ENCODE results near the gene SMYD3.

SMYD3 gene

GRCh38 chr1:245987997-245988392, 519.1 kb downstream of the SMYD3 start:
- Histone ChIP-seq H3K4me3 (replicated peaks; ENCODE audit: low read depth, low read length) (no peak overlapping the region), H3K36me3 (ENCODE audit: control insufficient read depth, insufficient read depth, low read length) (no peaks in the 10 kb centered on the region), H3K27me3 (replicated peaks; ENCODE audit: control insufficient read depth, insufficient read depth, low read length) (no peaks in the 10 kb centered on the region)
- no peak for TF ChIP-seq CTCF (IDR thresholded peaks at IDR 0.05; ENCODE audit: insufficient read depth, low read length, poor library complexity, severe bottlenecking)
- no peak for DNase-seq (ENCODE audit: extremely low read depth, insufficient read length)

- no peak for DNase-seq (ENCODE audit: extremely low read depth, insufficient read length)
- Histone ChIP-seq H3K27me3 (replicated peaks; ENCODE audit: control insufficient read depth, insufficient read depth, low read length) (no peaks in the 10 kb centered on the region), H3K36me3 (ENCODE audit: control insufficient read depth, insufficient read depth, low read length) (no peaks in the 10 kb centered on the region), H3K4me3 (replicated peaks; ENCODE audit: low read depth, low read length) (no peak overlapping the region)
- TF ChIP-seq CTCF (IDR thresholded peaks at IDR 0.05; ENCODE audit: insufficient read depth, low read length, poor library complexity, severe bottlenecking): no peak
These were observed 519.5 kb downstream of the SMYD3 start for GRCh38 chr1:245987577-245987976.

- no peaks in the 10 kb centered on the region for H3K27me3 ChIP-seq (replicated peaks; ENCODE audit: control insufficient read depth, insufficient read depth, low read length)
- no peak for DNase-seq (ENCODE audit: extremely low read depth, insufficient read length)
- H3K4me3 ChIP-seq (replicated peaks; ENCODE audit: low read depth, low read length): no peak overlapping the region
- H3K36me3 ChIP-seq (ENCODE audit: control insufficient read depth, insufficient read depth, low read length): no peaks in the 10 kb centered on the region
- TF ChIP-seq CTCF (IDR thresholded peaks at IDR 0.05; ENCODE audit: insufficient read depth, low read length, poor library complexity, severe bottlenecking): no peak
These were observed 519.9 kb downstream of the SMYD3 start for GRCh38 chr1:245987219-245987545.

GRCh38 chr1:245986404-245987218, 520.5 kb downstream of the SMYD3 start:
- H3K4me3 ChIP-seq (replicated peaks; ENCODE audit: low read depth, low read length): no peak overlapping the region
- no peak for DNase-seq (ENCODE audit: extremely low read depth, insufficient read length)
- TF ChIP-seq CTCF (IDR thresholded peaks at IDR 0.05; ENCODE audit: insufficient read depth, low read length, poor library complexity, severe bottlenecking): no peak
- no peaks in the 10 kb centered on the region for H3K36me3 ChIP-seq (ENCODE audit: control insufficient read depth, insufficient read depth, low read length)
- H3K27me3 ChIP-seq (replicated peaks; ENCODE audit: control insufficient read depth, insufficient read depth, low read length): no peaks in the 10 kb centered on the region

GRCh38 chr1:245984390-245985155, 522.5 kb downstream of the SMYD3 start:
- H3K36me3 ChIP-seq (ENCODE audit: control insufficient read depth, insufficient read depth, low read length): no peaks in the 10 kb centered on the region
- H3K4me3 ChIP-seq (replicated peaks; ENCODE audit: low read depth, low read length): no peak overlapping the region
- no peaks in the 10 kb centered on the region for H3K27me3 ChIP-seq (replicated peaks; ENCODE audit: control insufficient read depth, insufficient read depth, low read length)
- no peak for TF ChIP-seq CTCF (IDR thresholded peaks at IDR 0.05; ENCODE audit: insufficient read depth, low read length, poor library complexity, severe bottlenecking)
- no peak for DNase-seq (ENCODE audit: extremely low read depth, insufficient read length)

All from GM06990 (cell line).